Natural killer cell (primary cell): ENCODE measurements around the gene REC8. TPM values are rescaled to one million over a fixed set of nuclear protein-coding genes. Genes with fewer than 3 reads are reported as not detected.
A peak's percentile ranks its signal among the peaks of the same experiment; 100 is the strongest.

Experiments
- ATAC-seq, 3 donors: fragments of 150-1000 bp in 2 of 3; fragments of 200-7000 bp in 1 of 3; cut with Tn5 transposase; 1 replicate in 1 of 3; 2 replicates in 2 of 3; pipeline ENCODE4 v1.10.0; 2021; ENCODE audit warnings: mild to moderate bottlenecking in 2 of 3, moderate library complexity in 2 of 3
- DNase-seq, 2 donors: peaks; one replicate each; pipeline versions ENCODE4 v3.0.0 to v3.0.0-alpha.2; 2013 to 2021; ENCODE audit warnings: mixed read lengths in 1 of 2
- H3K27ac ChIP-seq: one replicate; pipeline ENCODE4 v1.5.1; 2013; ENCODE audit warnings: mild to moderate bottlenecking, low read length
- H3K27me3 ChIP-seq: one replicate; pipeline ENCODE4 v1.6.1; 2013; ENCODE audit warnings: low read length; ENCODE audit not compliant: control insufficient read depth, insufficient read depth
- H3K36me3 ChIP-seq: one replicate; pipeline ENCODE4 v1.6.1; 2013; ENCODE audit warnings: low read length; ENCODE audit not compliant: control insufficient read depth, insufficient read depth
- H3K4me1 ChIP-seq: one replicate; pipeline ENCODE4 v1.6.1; 2013; ENCODE audit warnings: low read length; ENCODE audit not compliant: control insufficient read depth, insufficient read depth
- H3K4me3 ChIP-seq: one replicate; pipeline ENCODE4 v1.5.1; 2013; ENCODE audit warnings: low read length
- H3K9me3 ChIP-seq: one replicate; pipeline ENCODE4 v1.6.1; 2013; ENCODE audit warnings: low read length; ENCODE audit not compliant: control insufficient read depth, insufficient read depth
- H3K27ac Mint-ChIP-seq, 2 donors: one replicate each; pipeline ENCODE4 v1.8.0; 2022; ENCODE audit warnings: mild to moderate bottlenecking in 2 of 2, mixed read lengths in 2 of 2, moderate library complexity in 1 of 2
- H3K27me3 Mint-ChIP-seq, 2 donors: one replicate each; pipeline ENCODE4 v1.8.0; 2022; ENCODE audit warnings: low read depth in 2 of 2, mixed read lengths in 2 of 2
- H3K36me3 Mint-ChIP-seq: one replicate; pipeline ENCODE4 v1.8.0; 2022; ENCODE audit warnings: mixed read lengths
- H3K4me1 Mint-ChIP-seq, 2 donors: one replicate each; pipeline ENCODE4 v1.8.0; 2022; ENCODE audit warnings: mixed read lengths in 2 of 2
- H3K4me3 Mint-ChIP-seq: one replicate; pipeline ENCODE4 v1.8.0; 2022; ENCODE audit warnings: mild to moderate bottlenecking, moderate library complexity, mixed read lengths
- H3K9me3 Mint-ChIP-seq, 2 donors: one replicate each; pipeline ENCODE4 v1.8.0; 2022; ENCODE audit warnings: mixed read lengths in 2 of 2
- CTCF ChIP-seq: fragments of 200-600 bp; IDR thresholded peaks from one replicate; pipeline ENCODE4 v1.8.0; 2022; ENCODE audit warnings: antibody characterized with exemption
- WGBS: methylation state at CpG from one replicate; pipeline ENCODE4 v1.1.7; 2013; ENCODE audit warnings: missing lambda C conversion rate; ENCODE audit not compliant: insufficient coverage; 5-methylcytosine and 5-hydroxymethylcytosine counted together
- intact Hi-C: fragments of 100-400 bp; cut with micrococcal nuclease; formaldehyde crosslinking; loops from one replicate; pipeline ENCODE4 v1.14.2; 2022
- total RNA-seq, 4 donors: library from RNA; stranded (reverse); fragments of 120-200 nt in 1 of 4; gene quantifications; one replicate each; pipeline versions ENCODE4 v1.2.3 to v1.2.4, GENCODE V29; 2013 to 2022

Gene REC8
- total RNA-seq, 3 donors from 2014 or later (not counting 1 experiment from before 2014, with no cell fraction given): 77.7 to 138 (median 103) TPM

DNA sequence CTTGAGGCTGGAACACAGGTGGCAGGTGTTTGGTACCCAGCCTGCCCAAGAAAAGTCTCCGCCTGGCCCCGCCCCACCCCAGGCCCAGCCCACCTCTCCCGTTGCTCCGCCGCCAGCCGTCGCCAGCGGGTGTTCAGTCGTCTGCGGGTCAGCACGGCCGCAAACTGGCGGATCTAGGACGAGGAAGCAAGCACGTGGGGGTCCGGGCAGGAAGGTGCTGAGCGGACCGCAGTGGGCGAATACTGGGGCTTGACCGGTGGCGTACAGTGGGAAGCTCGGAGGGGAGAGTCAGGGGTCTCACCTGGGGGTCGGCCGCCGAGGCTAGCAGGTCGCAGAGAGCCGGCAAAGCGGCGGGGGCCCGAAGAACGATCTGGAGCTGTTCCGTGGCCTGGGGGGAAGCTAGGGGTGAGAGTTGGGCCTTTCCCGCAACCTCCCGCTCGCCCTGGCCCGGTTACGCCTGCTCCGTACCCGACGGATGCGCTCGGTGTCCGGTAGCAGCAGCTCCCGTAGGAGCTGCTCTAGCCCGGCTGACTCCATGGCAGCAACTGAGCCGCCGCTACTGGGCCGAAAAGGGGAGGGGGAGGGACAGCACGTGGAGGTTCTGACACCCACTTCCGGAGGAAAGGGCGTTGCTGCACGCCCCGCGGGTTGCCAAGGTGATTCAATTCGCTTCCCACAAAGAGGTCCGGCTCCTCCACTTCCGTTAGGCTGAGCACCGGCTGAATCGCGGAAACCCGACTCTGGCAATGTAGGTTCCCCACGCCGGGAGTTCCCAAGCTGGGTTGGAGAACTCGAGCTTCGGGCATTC is 16.6 kb downstream of the REC8 start, which contains the start of gene IPO4:
IPO4 (minus strand) TSS at position 566 of the 808 bp plus-strand sequence; CDS start at position 537, 29 bp downstream.
- Mint-ChIP-seq H3K27me3 (no peaks in the 10 kb centered on the region), H3K4me3 (peak within 1 kb of the TSS; percentile 85), H3K9me3 (no peaks in the 10 kb centered on the region), H3K36me3 (no peaks in the 10 kb centered on the region), H3K27ac (peak within 1 kb of the TSS; percentile 83 to 97), H3K4me1 (peaks cover 26 to 34% of the 10 kb centered on the region in 2 donors)
- WGBS: under 1% methylated on average over 65 of the region's 65 CpGs
- DNase-seq (peak; percentile 87 to 98), ATAC-seq (peak; percentile 92 to 97 (median 93))
- intact Hi-C loops: loop anchor here (1.0 to 2.0 kb wide), 4 partner anchors 25 to 110 kb away; partner anchors contain the start of genes CHMP4A, DCAF11, DHRS1 and NOP9
- Histone ChIP-seq H3K27ac (peak within 1 kb of the TSS; percentile 68), H3K27me3 (no peaks in the 10 kb centered on the region), H3K4me1 (peaks cover 23% of the 10 kb centered on the region), H3K9me3 (no peaks in the 10 kb centered on the region), H3K4me3 (peak within 1 kb of the TSS; percentile 56), H3K36me3 (peaks cover 38% of the 10 kb centered on the region)
- no peak for TF ChIP-seq CTCF

GRCh38 chr14:24189059-24189375 is 17.1 kb downstream of the REC8 start:
- no peaks in the 10 kb centered on the region for H3K27me3 ChIP-seq
- no peak for DNase-seq
- H3K4me3 Mint-ChIP-seq: peak overlapping the region; percentile 85
- peak overlapping the region; percentile 83 to 97 for H3K27ac Mint-ChIP-seq
- H3K27me3 Mint-ChIP-seq: no peaks in the 10 kb centered on the region
- WGBS: 0% methylated on average over 1 of the region's 3 CpGs
- no peak for TF ChIP-seq CTCF
- H3K4me1 ChIP-seq: peaks cover 23% of the 10 kb centered on the region
- H3K4me3 ChIP-seq: no peak overlapping the region
- H3K9me3 Mint-ChIP-seq: no peaks in the 10 kb centered on the region
- H3K36me3 Mint-ChIP-seq: no peaks in the 10 kb centered on the region
- no peak for ATAC-seq
- intact Hi-C loops: loop anchor here (2.0 kb wide), 3 partner anchors 42 to 110 kb away; partner anchors contain the start of genes DCAF11, DHRS1, NOP9 and NRL
- peaks cover 36% of the 10 kb centered on the region for H3K36me3 ChIP-seq
- no peaks in the 10 kb centered on the region for H3K9me3 ChIP-seq
- peak overlapping the region; percentile 68 for H3K27ac ChIP-seq
- H3K4me1 Mint-ChIP-seq: peaks cover 28 to 36% of the 10 kb centered on the region in 2 donors

DNA sequence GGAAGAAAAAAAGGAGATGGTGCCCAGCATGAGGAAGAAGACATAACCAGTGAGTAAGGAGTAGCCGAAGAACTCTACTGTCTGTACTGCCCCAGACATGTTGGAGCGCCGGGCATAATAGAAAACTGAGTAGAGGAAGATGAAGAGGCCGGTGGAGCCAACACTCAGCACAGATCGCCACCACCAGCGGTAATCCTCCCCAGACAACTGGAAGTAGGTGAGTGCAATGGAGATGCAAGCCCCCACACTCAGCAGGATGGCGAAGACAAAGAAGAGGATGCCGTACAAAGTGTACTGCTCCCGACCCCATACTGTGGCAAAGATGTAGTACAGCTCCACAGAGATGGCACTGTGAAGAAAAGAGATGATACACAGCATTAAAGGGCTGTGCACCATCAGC is 17.6 kb downstream of the REC8 start:
- Histone ChIP-seq H3K27me3 (no peaks in the 10 kb centered on the region), H3K4me1 (peaks cover 24% of the 10 kb centered on the region), H3K36me3 (peaks cover 32% of the 10 kb centered on the region), H3K27ac (peak overlapping the region; percentile 68), H3K4me3 (no peak overlapping the region), H3K9me3 (no peaks in the 10 kb centered on the region)
- ATAC-seq (no peak), DNase-seq (no peak)
- H3K4me3 Mint-ChIP-seq: no peak overlapping the region
- no peaks in the 10 kb centered on the region for H3K36me3 Mint-ChIP-seq
- TF ChIP-seq CTCF: no peak
- intact Hi-C loops: loop anchor here (2.0 kb wide), 3 partner anchors 43 to 109 kb away; partner anchors contain the start of genes DCAF11, DHRS1, NOP9 and NRL
- peaks cover 33 to 41% of the 10 kb centered on the region in 2 donors for H3K4me1 Mint-ChIP-seq
- H3K9me3 Mint-ChIP-seq: no peaks in the 10 kb centered on the region
- peak overlapping the region; percentile 83 to 97 for H3K27ac Mint-ChIP-seq
- WGBS: 94% methylated on average over 9 of the region's 9 CpGs
- no peaks in the 10 kb centered on the region for H3K27me3 Mint-ChIP-seq
